Lung (tissue), 12 donors: ENCODE results near the gene GIMAP6. TPM values are rescaled to one million over a fixed set of nuclear protein-coding genes. Genes with fewer than 3 reads are reported as not detected.
"Not testable (repeated sequence)": the region's sequence is repeated elsewhere in the genome, so short reads cannot be mapped to it uniquely, and the experiment has no call there.

Experiments used
- ATAC-seq: fragments of 200-7000 bp; cut with Tn5 transposase; one replicate; pipeline ENCODE4 v1.9.1; 2020; ENCODE audit warnings: moderate number of reproducible peaks; ENCODE audit not compliant: insufficient read depth, low FRiP score
- DNase-seq, 3 donors: peaks; one replicate each; pipeline ENCODE4 v3.0.0-alpha.2; 2013 to 2017
- H3K27ac ChIP-seq, 2 donors: one replicate each; pipeline ENCODE4 v1.5.1; 2013; ENCODE audit warnings: mild to moderate bottlenecking in 2 of 2, moderate library complexity in 2 of 2, control low read depth in 1 of 2, inconsistent platforms in 1 of 2, low read depth in 1 of 2, low read length in 1 of 2
- H3K27me3 ChIP-seq, 3 donors: one replicate each; pipeline ENCODE4 v1.5.1; 2013; ENCODE audit warnings: low read length in 2 of 3; ENCODE audit not compliant: control insufficient read depth in 3 of 3, insufficient read depth in 3 of 3
- H3K36me3 ChIP-seq, 4 donors: one replicate each; pipeline ENCODE4 v1.5.1; 2013; ENCODE audit warnings: low read length in 4 of 4, mild to moderate bottlenecking in 1 of 4, moderate library complexity in 1 of 4; ENCODE audit not compliant: control insufficient read depth in 4 of 4, insufficient read depth in 4 of 4
- H3K4me1 ChIP-seq, 5 donors: one replicate each; pipeline ENCODE4 v1.5.1; 2013; ENCODE audit warnings: low read length in 5 of 5, mild to moderate bottlenecking in 2 of 5, moderate library complexity in 1 of 5; ENCODE audit not compliant: control insufficient read depth in 5 of 5, insufficient read depth in 5 of 5
- H3K4me3 ChIP-seq: one replicate; pipeline ENCODE4 v1.5.1; 2013; ENCODE audit warnings: mild to moderate bottlenecking, control low read depth, moderate library complexity
- H3K9ac ChIP-seq, 2 donors: one replicate each; pipeline ENCODE4 v1.5.1; 2013; ENCODE audit warnings: low read length in 2 of 2, control low read depth in 1 of 2; ENCODE audit not compliant: insufficient read depth in 1 of 2
- H3K9me3 ChIP-seq, 4 donors: one replicate each; pipeline ENCODE4 v1.5.1; 2013; ENCODE audit warnings: low read length in 3 of 4, mild to moderate bottlenecking in 1 of 4, moderate library complexity in 1 of 4; ENCODE audit not compliant: control insufficient read depth in 4 of 4, insufficient read depth in 3 of 4
- CTCF ChIP-seq: IDR thresholded peaks from 2 replicates; pipeline ENCODE4 v1.5.1; 2012; ENCODE audit warnings: mild to moderate bottlenecking; ENCODE audit errors: control extremely low read depth, extremely low read depth
- WGBS, 2 donors: extraction: QIAGEN DNeasy Blood & Tissue Kit; methylation state at CpG; one replicate each; pipeline ENCODE4 v1.1.7; 2013; 5-methylcytosine and 5-hydroxymethylcytosine counted together
- polyA plus RNA-seq, 2 donors: library from polyadenylated mRNA; stranded (reverse); fragments of 200-250 nt; gene quantifications; one replicate each; pipeline ENCODE4 v1.2.1, GENCODE V29; 2013
- total RNA-seq, 2 donors: library from RNA; depleted of rRNA in 1 of 2; stranded (reverse); fragments of >200 nt in 1 of 2; gene quantifications; one replicate each; pipeline ENCODE4 v1.2.1, GENCODE V29; 2014 to 2021
- donor health status: control.
- donor health status: control.
- donor health status: Bipolar disorder and iron deficiency.
- donor health status: healthy.
- donor health status: DM: yes; HTN: yes; CAD: no.

The GIMAP6 gene
- total and polyA plus RNA-seq, 4 donors = 12.1 to 53.7 (median 40.0) TPM

DNA sequence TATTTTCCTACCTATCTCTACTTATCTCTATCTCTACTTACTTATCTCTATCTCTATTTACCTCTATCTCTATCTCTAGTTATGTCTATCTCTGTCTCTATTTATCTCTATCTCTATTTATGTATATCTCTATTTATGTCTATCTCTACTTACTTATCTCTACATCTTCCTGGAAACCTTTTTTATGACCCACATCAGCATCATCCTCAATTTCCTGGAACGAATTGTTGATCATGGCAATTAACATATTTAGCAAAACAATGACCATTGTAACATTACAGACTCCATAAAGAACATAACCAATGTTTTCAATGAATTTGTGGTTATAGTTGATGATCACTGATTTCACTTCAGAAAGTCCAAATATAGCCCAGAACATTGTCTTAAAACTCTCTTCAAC lies 18.3 kb downstream of the GIMAP6 start:
- Histone ChIP-seq H3K27me3 (no peaks in the 10 kb centered on the region), H3K36me3 (no peaks in the 10 kb centered on the region), H3K9ac (no peak overlapping the region), H3K4me1 (no peaks in the 10 kb centered on the region), H3K4me3 (no peak overlapping the region), H3K9me3 (no peaks in the 10 kb centered on the region), H3K27ac (no peak overlapping the region)
- TF ChIP-seq CTCF = no peak
- ATAC-seq (no peak), DNase-seq (no peak)
- 64 to 76% methylated on average over 1 of the region's 1 CpG for WGBS, 2 donors

- no peak overlapping the region for H3K4me3 ChIP-seq
- WGBS, 2 donors = 60 to 90% methylated on average over 3 of the region's 3 CpGs
- no peak overlapping the region for H3K9ac ChIP-seq
- no peak for TF ChIP-seq CTCF
- no peak overlapping the region for H3K27ac ChIP-seq
- no peaks in the 10 kb centered on the region for H3K36me3 ChIP-seq
- H3K4me1 ChIP-seq = no peaks in the 10 kb centered on the region
- no peaks in the 10 kb centered on the region for H3K27me3 ChIP-seq
- ATAC-seq (no peak), DNase-seq (no peak)
- no peaks in the 10 kb centered on the region for H3K9me3 ChIP-seq
Observed at GRCh38 chr7:150612925-150613324, 19.3 kb downstream of the GIMAP6 start.

GRCh38 chr7:150610233-150610632 lies 22.0 kb downstream of the GIMAP6 start:
- Histone ChIP-seq H3K27me3 (no peaks in the 10 kb centered on the region), H3K27ac (no peak overlapping the region), H3K36me3 (no peaks in the 10 kb centered on the region), H3K9ac (no peak overlapping the region), H3K9me3 (no peaks in the 10 kb centered on the region), H3K4me3 (no peak overlapping the region), H3K4me1 (no peaks in the 10 kb centered on the region)
- ATAC-seq = no peak
- 67 to 84% methylated on average over 1 of the region's 1 CpG for WGBS, 2 donors
- no peak for TF ChIP-seq CTCF
- no peak for DNase-seq

DNA sequence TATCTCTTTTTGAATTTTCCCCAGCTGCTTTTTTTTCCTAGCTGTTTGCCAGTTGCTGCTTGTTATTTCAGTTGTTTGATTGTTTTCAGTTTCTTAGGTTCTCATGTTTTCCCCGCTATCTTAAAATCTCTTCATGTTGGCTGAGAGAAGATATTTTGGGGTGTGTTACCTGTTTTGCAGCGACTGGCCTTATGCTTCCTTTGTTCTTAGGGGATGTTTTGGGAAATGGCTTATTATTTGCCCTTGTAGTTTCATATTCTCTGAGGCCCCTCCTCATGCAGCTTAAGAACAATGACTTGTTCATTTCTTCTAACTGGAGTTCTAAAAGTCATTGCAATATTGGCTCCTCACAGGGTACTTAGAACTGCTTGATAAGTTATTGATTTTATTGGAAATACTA lies 28.6 kb downstream of the GIMAP6 start:
- not testable (repeated sequence) for H3K4me3 ChIP-seq, H3K36me3 ChIP-seq, H3K9ac ChIP-seq, H3K9me3 ChIP-seq, H3K27ac ChIP-seq, H3K27me3 ChIP-seq, H3K4me1 ChIP-seq, DNase-seq, ATAC-seq
- WGBS, 2 donors = 60 to 84% methylated on average over 2 of the region's 2 CpGs
